NCI-H526 treated with DMSO at 0.1 percent for 48 hours (cell line): ENCODE results near the gene C1orf198.
"Not testable (repeated sequence)": the region's sequence is repeated elsewhere in the genome, so short reads cannot be mapped to it uniquely, and the experiment has no call there.

Source experiments
- DNase-seq: peaks from one replicate; lab custom pipeline; 2025; lab: John Stamatoyannopoulos, UW

C1orf198 gene

DNA sequence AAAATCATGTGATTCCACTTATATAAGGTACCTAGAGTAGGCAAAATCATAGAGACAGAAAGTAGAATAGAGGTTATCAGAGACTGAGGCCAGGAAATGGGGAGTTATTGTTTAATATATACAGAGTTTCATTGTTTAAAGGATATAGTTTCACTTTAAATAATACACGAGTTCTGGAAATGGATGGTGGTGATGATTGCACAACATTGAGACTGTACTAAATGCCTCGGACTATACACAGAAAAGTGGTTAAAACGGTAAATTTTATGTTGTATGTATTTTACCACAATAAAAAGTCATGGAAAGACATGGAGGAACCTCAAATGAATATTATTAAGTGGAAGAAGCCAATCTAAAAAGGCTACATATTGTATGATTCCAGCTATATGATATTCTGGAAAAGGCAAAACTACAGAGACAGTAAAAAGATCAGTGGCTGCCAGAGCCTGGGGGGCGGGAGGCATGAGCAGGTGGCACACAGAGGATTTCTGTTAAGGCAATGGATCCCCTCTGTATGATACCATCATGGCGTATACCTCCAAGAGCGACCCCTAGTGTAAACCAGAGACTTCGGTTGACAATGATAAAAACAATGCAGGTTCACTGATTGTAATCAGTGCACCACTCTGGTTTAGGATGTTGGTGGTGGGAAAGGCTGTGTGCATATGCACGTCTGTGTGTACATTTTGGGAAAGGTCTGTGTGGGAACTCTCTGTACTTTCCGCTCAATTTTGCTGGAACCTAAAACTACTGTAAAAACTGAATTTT, 7.5 kb downstream of the C1orf198 start:
- no peak for DNase-seq

DNA sequence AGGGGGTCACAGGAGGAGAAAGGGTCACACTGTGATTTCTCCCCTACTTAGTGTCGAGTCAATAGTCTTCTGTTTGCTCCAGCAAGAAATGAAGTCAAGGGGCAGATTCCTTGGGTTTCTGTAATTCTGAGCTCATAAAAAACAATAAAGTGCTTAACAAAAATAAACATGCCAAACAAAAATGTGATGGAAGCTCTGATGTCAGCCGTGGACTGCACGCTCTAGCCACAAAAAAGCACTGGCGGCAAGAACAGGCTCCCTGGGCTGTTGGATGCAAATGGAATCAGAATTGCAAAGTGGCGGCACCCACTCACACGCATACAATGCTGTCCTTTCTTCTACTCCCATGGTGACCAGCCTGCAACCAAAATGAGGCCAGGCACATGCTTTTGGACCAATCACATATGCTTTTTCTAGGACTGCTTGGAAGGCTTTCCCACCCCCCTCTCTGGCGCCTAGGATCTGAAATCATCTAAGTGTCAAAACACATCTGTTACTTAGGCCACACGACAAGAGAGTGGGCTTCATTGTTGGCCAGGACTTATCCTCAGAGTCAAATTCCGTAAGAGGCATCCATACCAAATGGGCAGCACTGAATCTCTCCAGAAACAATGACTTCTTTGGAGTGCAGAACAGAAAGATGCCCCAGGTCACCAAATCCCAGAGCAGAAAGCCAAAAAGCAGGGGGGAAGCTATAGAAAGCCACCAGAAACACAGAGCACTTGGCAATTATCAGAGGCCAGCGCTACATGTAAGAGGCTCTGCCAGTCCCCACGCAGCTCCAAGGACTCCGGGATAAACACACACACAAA, 9.2 kb downstream of the C1orf198 start:
- peak; percentile 74 for DNase-seq

DNA sequence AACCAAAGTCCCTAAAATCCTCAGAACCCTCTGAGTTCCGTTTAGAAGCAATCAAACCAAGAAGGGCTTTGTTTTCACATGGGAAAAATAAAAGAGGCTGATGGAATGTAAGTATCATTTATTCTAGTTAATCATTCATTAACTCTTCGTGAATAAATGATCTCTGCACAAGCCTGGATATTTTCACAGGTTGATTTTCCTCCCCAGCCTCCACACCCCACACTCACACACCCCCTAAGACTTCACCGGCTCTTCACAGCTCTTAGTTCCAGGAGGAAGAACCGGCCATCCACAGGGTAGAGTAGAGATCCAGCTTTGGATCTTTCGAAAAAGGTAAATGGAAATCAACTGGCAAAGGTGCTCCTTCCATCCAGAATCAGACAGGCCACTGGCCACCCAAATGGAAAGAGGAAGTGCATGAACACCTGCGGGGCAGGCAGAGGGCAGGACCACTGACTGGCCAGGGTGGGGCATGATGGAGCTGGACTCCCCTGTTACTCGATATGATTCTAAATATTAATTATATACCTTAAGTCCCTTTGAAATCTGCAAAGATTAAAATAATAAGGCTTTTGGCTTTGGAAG, 10.0 kb downstream of the C1orf198 start:
- DNase-seq: no peak

DNA sequence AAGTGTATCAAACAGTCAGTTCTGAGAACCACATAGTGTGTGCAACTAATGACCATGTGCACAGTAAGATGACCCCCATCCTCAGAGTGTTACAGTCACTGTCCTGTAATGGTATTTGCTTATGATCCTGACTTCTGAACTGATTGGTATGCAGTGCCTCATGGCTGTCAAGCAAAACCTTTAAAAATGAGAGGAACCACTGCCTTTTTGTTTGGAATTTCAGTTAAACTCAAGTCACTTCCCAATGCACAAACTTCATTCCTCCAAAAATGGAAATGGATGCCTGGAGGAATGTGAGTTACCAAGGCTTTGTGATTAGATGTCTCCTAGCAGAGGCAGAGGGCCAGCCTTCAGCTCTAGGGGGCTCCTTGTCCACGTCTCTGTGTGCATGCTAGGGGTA, 10.5 kb downstream of the C1orf198 start:
- DNase-seq: no peak

DNA sequence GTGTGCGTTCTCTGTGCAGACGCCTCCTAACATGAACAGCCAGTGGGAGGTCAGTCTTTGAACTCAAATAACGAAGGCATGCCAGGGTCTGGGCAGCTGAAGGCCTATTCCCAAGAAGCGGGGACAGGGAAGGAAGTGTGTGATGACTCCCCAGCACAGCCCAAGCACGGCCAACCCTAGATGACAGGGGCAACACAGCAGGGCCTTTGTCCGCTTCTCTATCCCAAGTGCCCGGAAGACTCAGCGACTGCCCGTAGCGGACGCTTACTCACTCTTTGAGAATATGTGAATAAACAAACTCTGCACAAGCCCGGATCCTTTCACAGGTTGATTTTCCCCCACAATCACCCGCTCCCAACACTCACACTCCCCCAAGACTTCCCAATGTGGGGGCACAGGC, 11.2 kb downstream of the C1orf198 start:
- DNase-seq: no peak

DNA sequence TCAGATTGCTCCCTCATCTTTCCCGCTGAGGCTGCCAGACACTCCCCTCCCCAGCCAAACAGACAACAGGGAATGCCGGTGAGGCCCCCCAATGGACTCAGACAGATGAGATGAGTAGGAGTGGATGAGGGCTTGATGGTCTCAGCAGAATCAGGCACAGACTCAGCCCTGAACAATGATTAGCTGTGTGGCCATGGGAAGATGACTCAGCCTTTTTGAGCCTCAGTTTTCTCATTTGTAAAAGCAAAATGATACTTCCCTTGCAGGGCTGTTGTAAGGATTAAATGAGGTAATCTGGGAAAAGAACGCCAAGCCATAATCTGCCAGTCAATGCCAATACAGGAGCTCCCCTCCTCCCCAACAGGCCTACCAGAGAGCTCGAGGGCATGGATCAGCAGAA, 12.4 kb downstream of the C1orf198 start:
- no peak for DNase-seq

DNA sequence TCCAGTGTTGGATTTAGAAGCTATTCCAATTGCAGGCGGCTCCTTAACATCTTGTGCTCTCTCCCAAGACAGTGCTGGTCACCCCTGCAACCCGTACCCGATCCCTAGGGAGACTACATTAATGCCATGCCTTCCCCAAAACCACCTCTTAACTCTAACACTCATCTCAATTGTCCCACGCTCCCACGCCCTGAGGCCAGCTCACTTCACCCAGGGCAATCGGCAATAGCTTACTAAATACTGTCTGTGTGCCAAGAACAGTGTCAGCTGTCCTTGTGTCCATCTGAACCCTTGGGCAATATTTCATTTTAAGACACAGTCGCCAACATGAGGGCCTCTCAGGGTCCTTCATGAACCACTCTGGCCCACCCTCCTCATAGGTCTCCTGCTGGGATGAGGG, 13.9 kb downstream of the C1orf198 start:
- DNase-seq: no peak

DNA sequence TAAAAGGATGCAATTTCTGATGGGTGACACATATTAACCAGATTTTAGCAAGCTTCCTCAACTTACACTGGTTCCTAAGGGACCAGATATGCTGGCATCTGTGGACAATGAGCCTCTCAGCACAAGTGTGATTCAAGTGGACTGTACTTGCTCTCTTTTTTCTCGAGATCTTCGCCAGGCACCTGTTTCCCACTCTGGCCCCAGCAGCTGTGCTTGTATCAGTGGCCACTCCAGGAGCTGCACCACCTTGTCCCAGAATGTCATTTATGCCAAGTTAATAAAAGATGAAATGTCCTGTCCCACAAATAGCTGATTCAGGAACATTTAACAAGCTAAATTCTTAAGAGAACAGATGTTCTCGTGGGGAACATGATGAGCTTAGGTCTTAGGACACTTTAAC, 14.6 kb downstream of the C1orf198 start:
- no peak for DNase-seq

DNA sequence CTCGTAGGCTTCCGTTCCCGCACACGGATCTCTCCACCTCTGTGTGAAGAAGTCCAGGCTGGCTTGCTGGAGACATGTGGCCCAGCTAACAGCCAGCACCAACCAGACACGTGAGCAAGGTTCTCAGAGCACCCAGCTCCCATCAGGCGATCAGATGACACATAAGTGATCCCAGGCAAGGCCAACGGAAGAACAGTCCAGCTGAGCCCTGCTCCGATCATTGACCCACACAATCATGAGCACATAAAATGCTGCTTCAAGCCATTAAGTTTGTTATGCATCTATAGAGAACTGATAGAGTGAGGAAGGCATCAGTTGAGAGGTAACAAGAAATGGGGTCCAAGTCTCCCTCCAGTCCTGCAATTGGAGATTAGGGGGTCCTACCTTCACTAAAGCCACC, 15.4 kb downstream of the C1orf198 start:
- DNase-seq: no peak

DNA sequence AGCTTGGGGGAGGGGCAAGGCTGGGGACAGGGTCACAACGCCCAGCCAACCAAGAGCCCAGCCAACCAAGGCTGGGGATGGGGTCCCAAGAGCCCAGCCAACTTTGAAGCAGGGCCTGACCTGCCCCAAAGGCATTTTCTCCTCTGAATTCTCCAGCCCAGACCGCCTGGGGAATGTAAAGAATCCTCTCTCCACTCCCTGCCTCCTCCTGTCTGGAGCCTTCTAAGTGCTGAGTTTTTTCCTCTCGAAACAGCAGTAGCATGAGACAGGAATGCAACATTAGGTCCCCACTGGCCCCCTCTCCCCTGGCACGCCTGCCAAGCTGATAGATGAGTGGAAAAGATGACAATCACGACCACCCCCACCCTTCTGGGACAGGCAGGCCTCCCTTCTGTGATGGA, 17.0 kb downstream of the C1orf198 start:
- no peak for DNase-seq

DNA sequence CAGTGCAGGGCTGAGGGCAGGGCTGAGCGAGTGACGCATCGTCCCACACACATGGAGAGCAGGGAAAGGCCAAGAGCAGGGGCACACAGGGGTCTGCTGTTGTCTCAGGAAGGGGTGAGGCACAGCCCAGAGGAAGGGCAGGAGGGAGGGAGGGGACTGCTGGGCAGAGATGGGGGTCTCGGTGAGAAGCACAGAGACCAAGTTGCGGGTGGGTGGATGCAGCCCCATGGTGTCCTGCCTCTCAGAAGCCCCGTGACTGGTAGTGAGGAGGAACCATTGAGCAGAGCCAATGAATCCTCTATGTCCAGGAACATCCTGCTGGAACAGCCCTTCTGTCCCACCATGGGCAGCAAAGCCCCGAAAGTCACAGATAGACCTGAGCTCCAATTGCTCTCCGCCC, 17.8 kb downstream of the C1orf198 start:
- no peak for DNase-seq

DNA sequence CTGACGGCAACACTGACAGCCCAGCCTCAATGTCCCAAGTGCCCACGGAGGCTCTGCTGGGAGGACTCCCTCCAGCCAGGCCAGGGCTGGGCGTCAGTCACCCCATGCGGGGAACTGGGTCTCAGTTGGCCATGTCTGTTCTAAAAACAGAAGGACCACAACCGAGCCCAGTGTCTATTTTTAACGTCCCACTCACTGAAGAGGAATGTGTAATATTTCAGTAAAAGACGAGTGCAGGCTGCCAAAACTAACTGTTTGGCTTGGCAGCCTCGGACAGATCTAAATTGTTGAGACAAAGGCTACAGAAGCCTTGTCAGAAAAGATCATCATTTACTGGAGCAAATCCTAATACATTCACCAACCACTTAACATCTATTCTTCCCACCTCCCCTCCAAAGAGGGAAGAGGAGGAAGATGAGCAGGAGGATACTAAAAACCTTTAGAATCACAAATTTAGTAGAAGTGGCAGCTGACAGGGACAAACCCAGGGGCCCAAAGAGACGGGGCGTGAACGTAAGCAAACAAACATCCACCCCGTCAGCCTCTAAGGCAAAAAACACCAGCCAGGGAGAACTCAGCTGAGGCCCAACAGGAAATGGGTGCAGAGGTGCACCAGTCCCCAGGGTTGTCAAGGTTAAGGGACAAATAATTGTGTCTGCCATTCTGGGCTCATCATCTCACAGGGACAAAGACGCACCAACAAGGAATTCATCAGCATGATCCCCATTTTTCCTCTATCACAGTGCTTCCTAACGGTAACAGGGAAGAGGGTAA, 18.7 kb downstream of the C1orf198 start:
- no peak for DNase-seq

DNA sequence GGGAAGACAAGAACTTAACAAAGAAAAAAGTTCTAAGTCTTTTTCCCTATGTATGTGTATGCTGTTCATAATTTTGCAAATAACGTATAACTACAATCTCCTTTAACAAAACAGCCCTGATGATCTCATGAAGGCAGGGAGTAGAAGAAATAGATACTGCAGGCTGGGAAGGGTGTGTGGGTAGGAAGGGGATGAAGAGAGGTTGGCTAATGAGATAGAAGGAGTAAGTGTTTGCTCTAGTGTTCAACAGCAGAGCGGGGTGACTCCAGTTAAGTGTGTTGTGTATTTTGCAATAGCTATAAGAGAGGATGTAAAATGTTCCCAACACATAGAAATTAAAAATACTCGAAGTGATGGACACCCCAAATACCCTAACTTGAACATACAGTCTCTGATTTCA, 20.1 kb downstream of the C1orf198 start:
- DNase-seq: no peak

DNA sequence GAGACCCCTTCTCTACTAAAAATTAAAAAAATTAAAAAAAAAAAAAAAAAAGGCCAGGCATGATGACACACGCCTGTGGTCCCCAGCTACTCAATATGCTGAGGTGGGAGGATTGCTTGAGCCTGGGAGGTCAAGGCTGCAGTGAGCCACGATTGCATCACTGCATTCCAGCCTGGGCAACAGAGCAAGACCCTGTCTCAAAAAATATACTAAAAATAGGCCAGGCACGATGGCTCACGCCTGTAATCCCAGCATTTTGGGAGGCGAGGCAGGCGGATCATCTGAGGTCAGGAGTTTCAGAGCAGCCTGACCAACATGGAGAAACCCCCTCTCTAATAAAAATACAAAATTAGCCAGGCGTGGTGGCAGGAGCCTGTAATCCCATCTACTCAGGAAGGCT, 23.1 kb downstream of the C1orf198 start:
- not testable (repeated sequence) for DNase-seq

DNA sequence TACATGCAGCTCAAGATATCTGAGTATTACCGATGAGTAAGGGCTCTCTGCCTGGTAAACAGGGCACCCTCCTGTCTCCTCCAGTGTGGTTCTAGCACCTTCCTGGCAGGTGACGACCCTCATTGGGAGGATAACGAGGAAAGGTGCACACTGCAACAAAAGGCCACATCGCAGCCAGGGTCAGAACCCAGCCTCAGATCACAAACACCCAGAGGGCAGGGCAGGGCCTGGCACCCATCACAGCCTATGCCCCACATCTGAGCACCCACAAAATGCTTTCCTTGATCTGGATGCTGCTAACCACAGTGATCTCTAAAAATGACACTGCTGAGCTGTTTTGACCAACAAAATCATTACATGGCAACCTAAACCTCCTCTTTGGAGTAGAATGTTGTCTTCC, 23.8 kb downstream of the C1orf198 start:
- DNase-seq: no peak

DNA sequence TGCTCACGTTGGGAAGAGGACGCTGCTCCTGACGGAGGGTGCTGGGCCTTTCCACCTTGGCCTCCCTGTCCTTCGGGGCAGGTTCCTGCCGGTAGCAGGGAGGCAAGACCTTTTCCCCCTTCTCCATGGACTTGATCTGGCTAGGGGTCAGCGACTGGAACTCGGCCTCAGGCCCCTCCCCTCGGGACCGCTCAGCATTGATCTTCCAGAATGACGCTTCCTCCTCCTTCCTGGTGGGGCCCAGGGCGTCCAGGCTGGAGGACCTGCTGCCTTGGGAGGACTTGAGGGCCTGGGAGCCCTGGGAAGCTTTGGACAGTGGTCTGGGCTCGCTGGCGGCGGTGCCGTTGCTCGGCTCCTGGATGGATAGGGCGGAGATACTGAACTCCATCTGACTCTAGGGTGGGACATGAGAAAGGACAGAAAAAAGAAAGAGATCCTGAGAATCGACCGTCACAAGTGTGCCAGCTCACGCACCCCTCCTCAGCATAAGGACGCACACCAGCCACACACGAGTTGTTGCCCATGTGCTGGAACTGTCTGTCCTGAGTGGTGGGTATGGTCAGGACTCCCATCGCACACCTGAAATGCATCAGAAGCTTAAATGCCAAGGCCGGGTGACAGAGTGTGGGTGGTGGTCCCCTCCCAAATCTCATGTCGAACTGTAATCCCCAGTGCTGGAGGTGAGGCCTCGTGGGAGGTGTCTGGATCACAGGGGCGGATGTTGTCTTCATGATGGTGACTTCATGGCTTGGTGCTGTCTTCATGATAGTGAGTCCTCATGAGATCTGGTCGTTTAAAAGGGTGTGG, 24.6 kb downstream of the C1orf198 start:
- DNase-seq: no peak

DNA sequence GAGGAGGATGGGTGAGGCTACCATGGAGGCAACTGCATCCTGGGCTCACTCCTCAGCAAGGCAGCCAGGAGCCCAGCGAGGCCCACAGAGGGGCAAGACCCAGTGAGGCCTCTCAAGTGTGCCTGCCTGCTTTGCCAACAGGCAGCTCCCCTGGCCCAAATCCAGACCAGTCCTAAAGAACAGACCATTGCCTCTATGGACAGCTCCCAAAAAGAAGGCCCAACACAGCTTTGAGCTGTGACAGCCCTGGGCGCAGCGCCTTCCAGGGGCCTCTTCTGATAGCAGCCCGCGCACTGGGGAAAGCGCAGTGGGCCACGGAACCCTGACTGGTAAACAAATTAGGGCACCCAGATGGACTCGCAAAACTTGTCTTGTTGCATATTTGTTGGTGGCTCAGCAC, 25.5 kb downstream of the C1orf198 start:
- no peak for DNase-seq

DNA sequence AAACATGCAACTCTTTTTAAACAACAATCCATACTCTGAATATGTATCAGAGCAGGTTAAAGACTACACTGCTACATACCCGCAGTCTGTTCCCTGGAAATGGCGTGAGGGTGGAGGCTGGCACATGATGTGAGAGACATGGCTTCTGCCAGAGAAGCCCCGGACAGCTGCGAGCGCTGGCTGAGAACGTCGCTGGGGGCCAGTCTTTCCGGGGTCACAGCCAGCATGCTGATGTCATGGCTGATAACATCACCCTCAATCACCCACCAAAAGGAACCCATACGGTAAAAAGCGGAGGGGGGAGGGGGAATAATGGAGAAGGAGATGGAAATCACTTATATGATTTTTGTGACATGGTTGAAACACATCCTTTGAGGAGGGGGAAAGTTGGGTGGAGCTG, 29.1 kb downstream of the C1orf198 start:
- no peak for DNase-seq

DNA sequence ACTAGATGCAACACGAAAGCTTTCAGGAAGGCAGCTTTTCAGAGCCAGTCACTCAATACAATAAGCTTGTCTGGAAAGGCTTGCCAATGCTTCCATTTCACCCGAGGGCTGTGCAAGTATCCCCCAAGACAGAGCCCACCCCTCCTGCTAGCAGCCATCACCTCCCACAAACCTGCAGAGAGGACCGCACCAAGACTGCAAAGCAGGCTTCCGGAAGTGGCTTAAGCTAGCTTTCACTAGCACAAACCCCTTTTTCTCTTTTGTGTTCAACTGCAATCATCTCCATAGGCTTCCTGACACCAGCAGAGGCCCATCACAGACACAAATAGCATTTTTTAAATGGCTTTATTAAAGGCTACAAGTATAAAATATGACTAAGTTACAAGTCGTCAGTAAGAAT, 31.5 kb downstream of the C1orf198 start:
- DNase-seq: no peak

DNA sequence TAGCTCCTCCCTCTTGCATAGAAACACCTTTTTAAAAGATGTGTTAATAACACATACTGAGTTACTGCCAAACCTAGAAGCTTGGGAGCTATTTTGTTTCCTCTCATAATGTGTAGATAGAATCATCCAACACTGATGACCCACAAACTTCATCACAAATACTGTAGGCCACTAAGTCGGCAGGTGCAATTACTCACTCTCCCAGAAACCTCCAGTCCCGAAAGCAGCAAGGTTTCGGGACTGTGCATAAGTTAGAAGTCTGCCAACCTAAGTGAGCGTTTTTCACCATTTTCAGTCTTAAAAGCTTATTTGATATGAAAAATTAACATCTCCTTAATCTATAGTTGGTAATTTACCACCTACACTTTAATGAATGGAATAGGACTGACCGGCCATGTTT, 32.0 kb downstream of the C1orf198 start:
- no peak for DNase-seq

DNA sequence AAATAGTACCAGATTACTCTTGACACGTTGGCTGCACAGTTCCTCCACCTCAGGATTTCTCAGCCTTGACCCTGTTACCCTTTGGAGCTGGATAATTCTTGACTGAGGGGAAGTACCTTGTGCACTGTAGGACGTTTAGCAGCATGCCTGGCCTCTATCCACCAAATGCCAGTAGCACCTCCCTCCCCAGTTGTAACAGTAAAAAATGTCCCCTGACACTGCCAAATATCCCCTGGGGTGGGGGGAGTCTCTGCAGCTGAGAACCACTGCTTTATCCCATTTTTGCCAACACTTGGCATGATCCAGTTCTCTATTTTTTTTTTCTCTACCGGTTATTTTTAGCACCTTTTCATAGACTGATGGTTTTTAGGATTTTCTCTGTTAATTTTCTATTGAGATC, 34.0 kb downstream of the C1orf198 start:
- DNase-seq: no peak

DNA sequence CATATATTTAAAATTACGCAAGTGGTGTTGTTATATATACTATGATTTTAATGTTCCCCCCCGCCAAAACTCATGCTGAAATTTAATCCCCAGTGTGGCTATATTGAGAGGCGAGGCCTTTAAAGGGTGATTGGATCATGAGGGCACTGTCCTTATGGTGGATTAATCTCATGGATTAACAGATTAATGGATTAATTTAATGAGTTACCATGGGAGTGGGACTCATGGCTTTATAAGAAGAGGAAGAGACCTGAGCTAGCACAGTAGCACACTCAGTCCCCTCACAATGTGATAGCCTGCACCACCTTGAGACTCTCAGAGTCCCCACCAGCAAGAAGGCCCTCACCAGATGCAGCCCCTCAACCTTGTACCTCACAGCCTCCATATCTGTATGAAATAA, 34.8 kb downstream of the C1orf198 start:
- DNase-seq: no peak
